Measurements from ENCODE around the gene SEPTIN5.

The SEPTIN5 gene

GRCh38 chr22:19757985-19758895, 43.9 kb downstream of the SEPTIN5 start:
- Mint-ChIP-seq H3K4me1 (peaks cover 30% of the 10 kb centered on the region), H3K9me3 (no peaks in the 10 kb centered on the region), H3K27ac (ENCODE audit: low read depth) (no peak overlapping the region), H3K4me3 (peak overlapping the region; percentile 66), H3K36me3 (ENCODE audit: insufficient read depth) (peaks cover 6% of the 10 kb centered on the region), H3K27me3 (peaks cover 88% of the 10 kb centered on the region)
- DNase-seq (ENCODE audit: low spot score in 2 of 2) (no peak), ATAC-seq (replicated peaks; ENCODE audit: extremely low read depth, poor library complexity, severe bottlenecking) (no peak)

- Mint-ChIP-seq H3K4me1 (peaks cover 30% of the 10 kb centered on the region), H3K9me3 (no peaks in the 10 kb centered on the region), H3K36me3 (ENCODE audit: insufficient read depth) (peaks cover 6% of the 10 kb centered on the region), H3K4me3 (no peak overlapping the region), H3K27ac (ENCODE audit: low read depth) (no peak overlapping the region), H3K27me3 (peaks cover 89% of the 10 kb centered on the region)
- DNase-seq (ENCODE audit: low spot score in 2 of 2) (no peak), ATAC-seq (replicated peaks; ENCODE audit: extremely low read depth, poor library complexity, severe bottlenecking) (no peak)
Measured at GRCh38 chr22:19758896-19759426, 44.7 kb downstream of the SEPTIN5 start.

- Mint-ChIP-seq H3K27ac (ENCODE audit: low read depth) (peak overlapping the region; percentile 49), H3K4me3 (peak overlapping the region; percentile 79), H3K27me3 (peaks cover 89% of the 10 kb centered on the region), H3K36me3 (ENCODE audit: insufficient read depth) (peaks cover 6% of the 10 kb centered on the region), H3K9me3 (no peaks in the 10 kb centered on the region), H3K4me1 (peaks cover 30% of the 10 kb centered on the region)
- ATAC-seq (replicated peaks; ENCODE audit: extremely low read depth, poor library complexity, severe bottlenecking) (no peak), DNase-seq (ENCODE audit: low spot score in 2 of 2) (no peak)
Measured at GRCh38 chr22:19759427-19760057, 45.2 kb downstream of the SEPTIN5 start.

- peaks cover 30% of the 10 kb centered on the region for H3K4me1 Mint-ChIP-seq
- no peak for DNase-seq (ENCODE audit: low spot score in 2 of 2)
- H3K36me3 Mint-ChIP-seq (ENCODE audit: insufficient read depth), result peaks cover 6% of the 10 kb centered on the region
- no peaks in the 10 kb centered on the region for H3K9me3 Mint-ChIP-seq
- H3K4me3 Mint-ChIP-seq, result peak within 1 kb of the TSS; percentile 79
- peak within 1 kb of the TSS; percentile 49 for H3K27ac Mint-ChIP-seq (ENCODE audit: low read depth)
- ATAC-seq (replicated peaks; ENCODE audit: extremely low read depth, poor library complexity, severe bottlenecking), result no peak
- peaks cover 91% of the 10 kb centered on the region for H3K27me3 Mint-ChIP-seq
Measured at GRCh38 chr22:19760058-19760950, 46.0 kb downstream of the SEPTIN5 start, which contains the start of gene TBX1. Gene TBX1, plus strand, starts transcription at chr22:19760778. Its CDS starts 66 bp downstream, at chr22:19760844.

- H3K36me3 Mint-ChIP-seq (ENCODE audit: insufficient read depth), result peaks cover 6% of the 10 kb centered on the region
- H3K27ac Mint-ChIP-seq (ENCODE audit: low read depth), result no peak overlapping the region
- ATAC-seq (replicated peaks; ENCODE audit: extremely low read depth, poor library complexity, severe bottlenecking), result no peak
- peak overlapping the region; percentile 57 for H3K4me3 Mint-ChIP-seq
- H3K4me1 Mint-ChIP-seq, result peaks cover 24% of the 10 kb centered on the region
- no peaks in the 10 kb centered on the region for H3K9me3 Mint-ChIP-seq
- DNase-seq (ENCODE audit: low spot score in 2 of 2), result no peak
- H3K27me3 Mint-ChIP-seq, result peaks cover 86% of the 10 kb centered on the region
Measured at GRCh38 chr22:19760951-19761724, 46.8 kb downstream of the SEPTIN5 start.

GRCh38 chr22:19761725-19762567, 47.6 kb downstream of the SEPTIN5 start:
- Mint-ChIP-seq H3K4me3 (peak overlapping the region; percentile 57), H3K4me1 (peaks cover 19% of the 10 kb centered on the region), H3K9me3 (no peaks in the 10 kb centered on the region), H3K27me3 (peaks cover 84% of the 10 kb centered on the region), H3K36me3 (ENCODE audit: insufficient read depth) (peaks cover 4% of the 10 kb centered on the region), H3K27ac (ENCODE audit: low read depth) (no peak overlapping the region)
- DNase-seq (ENCODE audit: low spot score in 2 of 2) (no peak), ATAC-seq (replicated peaks; ENCODE audit: extremely low read depth, poor library complexity, severe bottlenecking) (no peak)

GRCh38 chr22:19762568-19763457, 48.5 kb downstream of the SEPTIN5 start:
- Mint-ChIP-seq H3K27ac (ENCODE audit: low read depth) (no peak overlapping the region), H3K36me3 (ENCODE audit: insufficient read depth) (peaks cover 4% of the 10 kb centered on the region), H3K27me3 (peaks cover 84% of the 10 kb centered on the region), H3K9me3 (no peaks in the 10 kb centered on the region), H3K4me1 (peaks cover 21% of the 10 kb centered on the region), H3K4me3 (no peak overlapping the region)
- ATAC-seq (replicated peaks; ENCODE audit: extremely low read depth, poor library complexity, severe bottlenecking) (no peak), DNase-seq (ENCODE audit: low spot score in 2 of 2) (no peak)

GRCh38 chr22:19763458-19764298, 49.4 kb downstream of the SEPTIN5 start:
- Mint-ChIP-seq H3K27me3 (peaks cover 83% of the 10 kb centered on the region), H3K4me3 (no peak overlapping the region), H3K27ac (ENCODE audit: low read depth) (no peak overlapping the region), H3K36me3 (ENCODE audit: insufficient read depth) (peaks cover 6% of the 10 kb centered on the region), H3K4me1 (peaks cover 21% of the 10 kb centered on the region), H3K9me3 (no peaks in the 10 kb centered on the region)
- DNase-seq (ENCODE audit: low spot score in 2 of 2) (no peak), ATAC-seq (replicated peaks; ENCODE audit: extremely low read depth, poor library complexity, severe bottlenecking) (no peak)

GRCh38 chr22:19764299-19764593, 49.9 kb downstream of the SEPTIN5 start:
- H3K27me3 Mint-ChIP-seq, result peaks cover 83% of the 10 kb centered on the region
- peaks cover 21% of the 10 kb centered on the region for H3K4me1 Mint-ChIP-seq
- no peak for ATAC-seq (replicated peaks; ENCODE audit: extremely low read depth, poor library complexity, severe bottlenecking)
- no peaks in the 10 kb centered on the region for H3K9me3 Mint-ChIP-seq
- H3K4me3 Mint-ChIP-seq, result no peak overlapping the region
- H3K27ac Mint-ChIP-seq (ENCODE audit: low read depth), result no peak overlapping the region
- no peak for DNase-seq (ENCODE audit: low spot score in 2 of 2)
- peaks cover 6% of the 10 kb centered on the region for H3K36me3 Mint-ChIP-seq (ENCODE audit: insufficient read depth)

Data from central memory CD8-positive, alpha-beta T cell (primary cell).